Adrenal gland (tissue), 5 donors: Measurements from ENCODE around the gene AP1S3.

Experiments
- CTCF ChIP-seq, 6 experiments: fragments of 450-650 bp in 4 of 6; fragments of 200-600 bp in 2 of 6; sonication (generic) in 1 of 6; IDR thresholded peaks; 1 replicate in 5 of 6; 2 replicates in 1 of 6; pipeline versions ENCODE4 v1.5.1 to v1.8.0; 2016 to 2021; ENCODE audit warnings: antibody characterized with exemption in 6 of 6, mild to moderate bottlenecking in 2 of 6, moderate library complexity in 1 of 6
- POLR2A ChIP-seq, 2 donors: fragments of 450-650 bp; IDR thresholded peaks; one replicate each; pipeline ENCODE4 v1.6.1; 2017; ENCODE audit warnings: antibody characterized with exemption in 2 of 2, mild to moderate bottlenecking in 2 of 2, moderate library complexity in 1 of 2
- donor health status: DM: no; HTN: no; CAD: no.

- TF ChIP-seq CTCF (IDR thresholded peaks at IDR 0.05) (no peak), POLR2A (IDR thresholded peaks at IDR 0.05) (no peak)
These were observed 23.7 kb upstream of the AP1S3 start for GRCh38 chr2:223860809-223861738.
